ENCODE data around the gene SETDB1. TPM values are rescaled to one million over a fixed set of nuclear protein-coding genes. Genes with fewer than 3 reads are reported as not detected.
A peak's percentile ranks its signal among the peaks of the same experiment; 100 is the strongest.
"Not testable (repeated sequence)": the region's sequence is repeated elsewhere in the genome, so short reads cannot be mapped to it uniquely, and the experiment has no call there.

SETDB1 gene
- total RNA-seq, 1 experiment from 2014 or later: 67.4 TPM

- no TSS peak for BruUV-seq (replicated peaks)
- DNase-seq (ENCODE audit: unreplicated experiment): no peak
- intact Hi-C loops (cut with micrococcal nuclease): no loop called here
- H3K4me1 Mint-ChIP-seq (ENCODE audit: insufficient read depth, unreplicated experiment): peaks cover 18% of the 10 kb centered on the region
- no peaks in the 10 kb centered on the region for H3K27me3 Mint-ChIP-seq (ENCODE audit: insufficient read depth, unreplicated experiment)
- H3K4me3 Mint-ChIP-seq (ENCODE audit: unreplicated experiment): no peak overlapping the region
- CTCF ChIA-PET: interaction anchor here (0.6 to 1.7 kb wide), 3 partner anchors 9 to 29 kb away, joined by 3 to 4 read pairs (median 4); no protein-coding TSS in a partner anchor
- H3K36me3 Mint-ChIP-seq (ENCODE audit: insufficient read depth, unreplicated experiment): no peaks in the 10 kb centered on the region
- TF ChIP-seq CTCF (IDR thresholded peaks at IDR 0.05; ENCODE audit: unreplicated experiment): no peak
- no peak overlapping the region for H3K27ac Mint-ChIP-seq (ENCODE audit: low read depth, unreplicated experiment)
- POLR2A ChIA-PET: interaction anchor here (0.7 to 5.6 kb wide), 6 partner anchors 11 to 207 kb away, joined by 3 to 37 read pairs (median 4); partner anchors contain the start of gene SETDB1
- no peaks in the 10 kb centered on the region for H3K9me3 Mint-ChIP-seq (ENCODE audit: unreplicated experiment)
These were observed 32.7 kb upstream of the SETDB1 start for GRCh38 chr1:150893336-150893913.

- DNase-seq (ENCODE audit: unreplicated experiment): peak; percentile 90
- intact Hi-C loops (cut with micrococcal nuclease): no loop called here
- Mint-ChIP-seq H3K36me3 (ENCODE audit: insufficient read depth, unreplicated experiment) (no peaks in the 10 kb centered on the region), H3K4me1 (ENCODE audit: insufficient read depth, unreplicated experiment) (peaks cover 12% of the 10 kb centered on the region), H3K27ac (ENCODE audit: low read depth, unreplicated experiment) (peak overlapping the region; percentile 2), H3K4me3 (ENCODE audit: unreplicated experiment) (no peak overlapping the region), H3K9me3 (ENCODE audit: unreplicated experiment) (no peaks in the 10 kb centered on the region), H3K27me3 (ENCODE audit: insufficient read depth, unreplicated experiment) (no peaks in the 10 kb centered on the region)
- no TSS peak for BruUV-seq (replicated peaks)
- CTCF ChIA-PET: interaction anchor here (0.5 to 1.5 kb wide), 5 partner anchors 9 to 639 kb away, joined by 3 to 4 read pairs (median 3); partner anchors contain the start of gene CTXND2
- POLR2A ChIA-PET: interaction anchor here (0.7 to 5.6 kb wide), 6 partner anchors 13 to 259 kb away, joined by 3 to 37 read pairs (median 3); partner anchors contain the start of gene ARNT
- no peak for TF ChIP-seq CTCF (IDR thresholded peaks at IDR 0.05; ENCODE audit: unreplicated experiment)
These were observed 30.5 kb upstream of the SETDB1 start for GRCh38 chr1:150895618-150896017.

GRCh38 chr1:150899795-150900194 is 26.4 kb upstream of the SETDB1 start:
- intact Hi-C loops (cut with micrococcal nuclease); H3K27me3 Mint-ChIP-seq (ENCODE audit: insufficient read depth, unreplicated experiment); H3K4me3 Mint-ChIP-seq (ENCODE audit: unreplicated experiment); H3K9me3 Mint-ChIP-seq (ENCODE audit: unreplicated experiment); BruUV-seq (replicated peaks); H3K36me3 Mint-ChIP-seq (ENCODE audit: insufficient read depth, unreplicated experiment); DNase-seq (ENCODE audit: unreplicated experiment); H3K27ac Mint-ChIP-seq (ENCODE audit: low read depth, unreplicated experiment): not testable (repeated sequence)
- ChIA-PET POLR2A (interaction anchor here (1.5 to 1.7 kb wide), 2 partner anchors 17 to 22 kb away, joined by 4 read pairs; no protein-coding TSS in a partner anchor), CTCF (interaction anchor here (0.6 to 1.1 kb wide), 3 partner anchors 16 to 1172 kb away, joined by 3 to 4 read pairs (median 4); no protein-coding TSS in a partner anchor)
- H3K4me1 Mint-ChIP-seq (ENCODE audit: insufficient read depth, unreplicated experiment): peaks cover 12% of the 10 kb centered on the region

- DNase-seq (ENCODE audit: unreplicated experiment): no peak
- Mint-ChIP-seq H3K27me3 (ENCODE audit: insufficient read depth, unreplicated experiment) (no peaks in the 10 kb centered on the region), H3K9me3 (ENCODE audit: unreplicated experiment) (no peaks in the 10 kb centered on the region), H3K4me3 (ENCODE audit: unreplicated experiment) (no peak overlapping the region), H3K27ac (ENCODE audit: low read depth, unreplicated experiment) (no peak overlapping the region), H3K36me3 (ENCODE audit: insufficient read depth, unreplicated experiment) (no peaks in the 10 kb centered on the region), H3K4me1 (ENCODE audit: insufficient read depth, unreplicated experiment) (no peaks in the 10 kb centered on the region)
- no peak for TF ChIP-seq CTCF (IDR thresholded peaks at IDR 0.05; ENCODE audit: unreplicated experiment)
- no TSS peak for BruUV-seq (replicated peaks)
- POLR2A ChIA-PET: interaction anchor here (0.5 kb wide), 1 partner anchor 26 kb away, joined by 3 read pairs; no protein-coding TSS in a partner anchor
- intact Hi-C loops (cut with micrococcal nuclease): no loop called here
- CTCF ChIA-PET: interaction anchor here (0.6 kb wide), 1 partner anchor 275 kb away, joined by 3 read pairs; no protein-coding TSS in a partner anchor
These were observed 23.8 kb upstream of the SETDB1 start for GRCh38 chr1:150902346-150902745.
